Esophagus squamous epithelium (tissue), 4 donors: ENCODE results near the gene HOOK1.

Experiments
- CTCF ChIP-seq, 6 experiments: fragments of 450-650 bp in 4 of 6; fragments of 200-600 bp in 2 of 6; sonication (generic) in 2 of 6; IDR thresholded peaks; one replicate each; pipeline ENCODE4 v1.5.1; 2016 to 2019; ENCODE audit warnings: antibody characterized with exemption in 6 of 6, mild to moderate bottlenecking in 4 of 6, moderate library complexity in 4 of 6
- POLR2A ChIP-seq, 4 donors: fragments of 450-650 bp; IDR thresholded peaks; one replicate each; pipeline ENCODE4 v1.6.1; 2017; ENCODE audit warnings: antibody characterized with exemption in 4 of 4, mild to moderate bottlenecking in 4 of 4, moderate library complexity in 3 of 4

DNA sequence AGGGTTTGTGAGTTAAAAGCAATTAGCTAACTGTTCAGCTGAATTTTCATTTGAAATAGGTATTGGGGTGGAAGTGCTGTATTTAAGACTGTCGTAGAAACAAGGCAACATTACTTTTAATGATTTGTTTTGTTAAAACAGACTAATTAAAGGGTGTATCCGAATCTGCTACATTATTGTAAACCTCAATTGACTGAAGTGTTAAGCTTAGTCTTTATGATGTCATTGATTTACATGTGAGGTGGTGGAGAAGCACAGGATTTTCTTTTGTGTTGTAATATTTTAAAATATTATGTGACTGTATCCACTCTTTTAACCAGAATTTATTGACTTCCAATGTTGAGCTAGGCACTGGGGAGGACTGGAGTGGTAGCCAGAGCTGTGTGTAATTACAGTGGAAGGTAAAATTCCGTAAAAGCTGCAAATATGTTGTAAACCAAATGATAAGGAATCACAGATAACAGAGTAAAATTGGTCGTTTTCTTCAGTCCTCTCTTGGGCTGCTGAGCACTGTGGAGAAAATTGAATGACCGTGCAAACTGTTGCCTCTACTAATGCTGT is 1.6 kb downstream of the HOOK1 start:
- no peak for TF ChIP-seq CTCF (IDR thresholded peaks at IDR 0.05)
- TF ChIP-seq POLR2A (IDR thresholded peaks at IDR 0.05) = no peak
